ENCODE data around the gene OLFML3.

The OLFML3 gene

GRCh38 chr1:113986802-113987201 is 7.5 kb downstream of the OLFML3 start:
- CTCF ChIA-PET = interaction anchor here (0.7 to 1.4 kb wide), 2 partner anchors 105 to 294 kb away, joined by 4 read pairs; no protein-coding TSS in a partner anchor
- POLR2A ChIA-PET = no interaction called here
- TF ChIP-seq ZNF202 (tag by site-specific recombination; IDR thresholded peaks at IDR 0.05; ENCODE audit: borderline replicate concordance) (no peak), TRIM28 (IDR thresholded peaks at IDR 0.05; ENCODE audit: borderline replicate concordance, low read length) (peak; percentile 64; the same call in 1 of the 2 replicates), ZNF558 (tag by site-specific recombination; IDR thresholded peaks at IDR 0.05) (0 out of 2 replicates have a peak, but pooled peaks have one; percentile 44), ZNF292 (tag by site-specific recombination; IDR thresholded peaks at IDR 0.05; ENCODE audit: borderline replicate concordance, low read depth) (no peak)
- no peaks in the 10 kb centered on the region for H3K9me3 ChIP-seq (ENCODE audit: control insufficient read depth, insufficient read depth, low read depth, low read length)
- no peak overlapping the region for H3K4me3 ChIP-seq (ENCODE audit: low read depth, low read length)
- peaks cover 4% of the 10 kb centered on the region; the same call in 1 of the 2 replicates for H3K4me1 ChIP-seq (ENCODE audit: control insufficient read depth, insufficient read depth, low read length)
- H3K36me3 ChIP-seq (ENCODE audit: control insufficient read depth in 2 of 2, insufficient read depth in 1 of 2, low read length in 2 of 2) = no peaks in the 10 kb centered on the region
- H3K27ac ChIP-seq (ENCODE audit: extremely low read depth, low read depth, low read length) = no peak overlapping the region

GRCh38 chr1:113987259-113987658 is 8.0 kb downstream of the OLFML3 start:
- TF ChIP-seq KLF1 (tag by site-specific recombination; IDR thresholded peaks at IDR 0.05) (no peak), SP7 (tag by site-specific recombination; IDR thresholded peaks at IDR 0.05) (no peak), INSM2 (tag by site-specific recombination; IDR thresholded peaks at IDR 0.05) (no peak), ZNF518A (tag by site-specific recombination; conservative IDR thresholded peaks at IDR 0.05; ENCODE audit: low read depth) (no peak), ZNF266 (tag by site-specific recombination; IDR thresholded peaks at IDR 0.05; ENCODE audit: low read depth) (no peak), AEBP2 (tag by site-specific recombination; IDR thresholded peaks at IDR 0.05; ENCODE audit: borderline replicate concordance) (no peak), SCRT2 (tag by site-specific recombination; IDR thresholded peaks at IDR 0.05) (peak; percentile 66)
- no peak overlapping the region for H3K27ac ChIP-seq (ENCODE audit: extremely low read depth, low read depth, low read length)
- no peak overlapping the region for H3K4me3 ChIP-seq (ENCODE audit: low read depth, low read length)
- CTCF ChIA-PET = interaction anchor here (0.7 to 1.4 kb wide), 2 partner anchors 105 to 293 kb away, joined by 4 read pairs; no protein-coding TSS in a partner anchor
- POLR2A ChIA-PET = no interaction called here
- no peaks in the 10 kb centered on the region for H3K36me3 ChIP-seq (ENCODE audit: control insufficient read depth in 2 of 2, insufficient read depth in 1 of 2, low read length in 2 of 2)
- H3K4me1 ChIP-seq (ENCODE audit: control insufficient read depth, insufficient read depth, low read length) = peaks cover 5% of the 10 kb centered on the region; the same call in 1 of the 2 replicates
- H3K9me3 ChIP-seq (ENCODE audit: control insufficient read depth, insufficient read depth, low read depth, low read length) = no peaks in the 10 kb centered on the region

GRCh38 chr1:113990530-113990929 is 11.3 kb downstream of the OLFML3 start:
- Histone ChIP-seq H3K4me3 (ENCODE audit: low read depth, low read length) (no peak overlapping the region), H3K9me3 (ENCODE audit: control insufficient read depth, insufficient read depth, low read depth, low read length) (no peaks in the 10 kb centered on the region), H3K36me3 (ENCODE audit: control insufficient read depth in 2 of 2, insufficient read depth in 1 of 2, low read length in 2 of 2) (no peaks in the 10 kb centered on the region), H3K27ac (ENCODE audit: extremely low read depth, low read depth, low read length) (0 out of 2 replicates have a peak overlapping the region, but pooled peaks have one; percentile 49), H3K4me1 (ENCODE audit: control insufficient read depth, insufficient read depth, low read length) (peaks cover 5% of the 10 kb centered on the region; the same call in 1 of the 2 replicates)
- 0 out of 2 replicates have a peak, but pooled peaks have one; percentile 22 for TF ChIP-seq OSR2 (tag by site-specific recombination; IDR thresholded peaks at IDR 0.05)
- no peak for TF ChIP-seq ZNF777 (tag by site-specific recombination; IDR thresholded peaks at IDR 0.05; ENCODE audit: borderline replicate concordance)
- TF ChIP-seq HIC1 (tag by site-specific recombination; IDR thresholded peaks at IDR 0.05) = no peak
- TF ChIP-seq ZEB2 (tag by site-specific recombination; IDR thresholded peaks at IDR 0.05) = peak; percentile 37; the same call in 1 of the 2 replicates
- TF ChIP-seq KLF16 (tag by site-specific recombination; IDR thresholded peaks at IDR 0.05) = no peak
- ChIA-PET POLR2A (interaction anchor here (0.5 kb wide), 1 partner anchor 70 kb away, joined by 4 read pairs; no protein-coding TSS in a partner anchor), CTCF (interaction anchor here (0.5 to 1.8 kb wide), 2 partner anchors 12 to 1045 kb away, joined by 4 to 10 read pairs; partner anchors contain the start of gene OLFML3)

All from HEK293 (cell line).